PC-9 (cell line): Measurements from ENCODE around the gene CDNF.

Experiments used
- EZH2 ChIP-seq: fragments of 200-600 bp; sonication (generic); IDR thresholded peaks from 2 replicates; pipeline ENCODE4 v1.8.0; 2017; ENCODE audit warnings: antibody characterized with exemption, low read depth
- TF ChIP-seq, protein P1 (sequence below): fragments of 200-600 bp; sonication (generic); conservative IDR thresholded peaks from 2 replicates; pipeline ENCODE4 v1.6.1; 2017; ENCODE audit warnings: mixed run types, antibody characterized with exemption, mild to moderate bottlenecking, moderate library complexity

DNA sequence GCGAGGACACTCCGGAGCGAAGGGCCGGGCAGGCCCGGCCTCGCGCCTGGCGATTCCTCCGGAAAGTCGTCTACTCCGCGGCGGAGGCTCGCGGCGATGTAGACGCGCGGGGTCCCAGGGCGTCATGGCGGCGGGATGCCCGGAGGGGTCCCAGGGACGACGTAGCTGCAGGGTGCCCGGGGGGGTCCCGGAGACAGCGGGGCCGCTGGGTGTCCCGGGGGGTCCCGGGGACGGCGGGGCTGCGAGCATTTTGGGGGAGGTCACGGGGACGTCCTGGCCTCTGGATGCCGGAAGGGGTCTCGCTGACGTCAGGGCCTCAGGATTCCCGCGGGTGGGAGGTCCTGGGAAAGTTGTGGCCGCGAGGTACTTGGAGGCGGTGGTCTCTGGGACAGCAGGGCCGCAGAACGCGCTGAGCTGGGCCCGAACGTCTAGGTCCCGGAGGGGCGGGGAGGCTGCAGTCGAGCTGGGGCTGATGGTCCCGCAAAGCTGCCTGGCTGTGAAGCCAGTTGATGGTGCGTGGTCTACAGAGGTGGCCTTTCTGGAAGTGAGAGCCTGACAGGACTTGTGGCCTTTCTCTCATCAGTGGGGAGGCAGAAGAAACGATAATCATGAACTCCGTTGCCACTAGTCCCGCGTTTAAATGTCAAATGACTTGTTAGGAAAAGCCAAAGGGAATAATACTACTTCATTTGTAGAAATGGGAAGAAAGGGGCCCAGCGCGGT, 906 bp upstream of the CDNF start:
- no peak for TF ChIP-seq EZH2
- TF ChIP-seq, protein P1, sequence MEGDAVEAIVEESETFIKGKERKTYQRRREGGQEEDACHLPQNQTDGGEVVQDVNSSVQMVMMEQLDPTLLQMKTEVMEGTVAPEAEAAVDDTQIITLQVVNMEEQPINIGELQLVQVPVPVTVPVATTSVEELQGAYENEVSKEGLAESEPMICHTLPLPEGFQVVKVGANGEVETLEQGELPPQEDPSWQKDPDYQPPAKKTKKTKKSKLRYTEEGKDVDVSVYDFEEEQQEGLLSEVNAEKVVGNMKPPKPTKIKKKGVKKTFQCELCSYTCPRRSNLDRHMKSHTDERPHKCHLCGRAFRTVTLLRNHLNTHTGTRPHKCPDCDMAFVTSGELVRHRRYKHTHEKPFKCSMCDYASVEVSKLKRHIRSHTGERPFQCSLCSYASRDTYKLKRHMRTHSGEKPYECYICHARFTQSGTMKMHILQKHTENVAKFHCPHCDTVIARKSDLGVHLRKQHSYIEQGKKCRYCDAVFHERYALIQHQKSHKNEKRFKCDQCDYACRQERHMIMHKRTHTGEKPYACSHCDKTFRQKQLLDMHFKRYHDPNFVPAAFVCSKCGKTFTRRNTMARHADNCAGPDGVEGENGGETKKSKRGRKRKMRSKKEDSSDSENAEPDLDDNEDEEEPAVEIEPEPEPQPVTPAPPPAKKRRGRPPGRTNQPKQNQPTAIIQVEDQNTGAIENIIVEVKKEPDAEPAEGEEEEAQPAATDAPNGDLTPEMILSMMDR, result no peak
